H54 (cell line): ENCODE results near the gene CSDE1.
"Not testable (repeated sequence)": the region's sequence is repeated elsewhere in the genome, so short reads cannot be mapped to it uniquely, and the experiment has no call there.

ENCODE experiments used
- DNase-seq: peaks from one replicate; pipeline ENCODE4 v3.0.0; 2011; ENCODE audit warnings: low spot score, mixed read lengths; ENCODE audit not compliant: insufficient read length
- FAIRE-seq: peaks from 3 replicates; lab custom pipeline; 2011; peaks lifted over from hg19 to GRCh38; lab: Jason Lieb, UNC
- POLR2A ChIP-seq: IDR thresholded peaks from 2 replicates; pipeline ENCODE4 v1.6.1; 2011; ENCODE audit warnings: low read depth, mild to moderate bottlenecking, low read length

CSDE1 gene

DNA sequence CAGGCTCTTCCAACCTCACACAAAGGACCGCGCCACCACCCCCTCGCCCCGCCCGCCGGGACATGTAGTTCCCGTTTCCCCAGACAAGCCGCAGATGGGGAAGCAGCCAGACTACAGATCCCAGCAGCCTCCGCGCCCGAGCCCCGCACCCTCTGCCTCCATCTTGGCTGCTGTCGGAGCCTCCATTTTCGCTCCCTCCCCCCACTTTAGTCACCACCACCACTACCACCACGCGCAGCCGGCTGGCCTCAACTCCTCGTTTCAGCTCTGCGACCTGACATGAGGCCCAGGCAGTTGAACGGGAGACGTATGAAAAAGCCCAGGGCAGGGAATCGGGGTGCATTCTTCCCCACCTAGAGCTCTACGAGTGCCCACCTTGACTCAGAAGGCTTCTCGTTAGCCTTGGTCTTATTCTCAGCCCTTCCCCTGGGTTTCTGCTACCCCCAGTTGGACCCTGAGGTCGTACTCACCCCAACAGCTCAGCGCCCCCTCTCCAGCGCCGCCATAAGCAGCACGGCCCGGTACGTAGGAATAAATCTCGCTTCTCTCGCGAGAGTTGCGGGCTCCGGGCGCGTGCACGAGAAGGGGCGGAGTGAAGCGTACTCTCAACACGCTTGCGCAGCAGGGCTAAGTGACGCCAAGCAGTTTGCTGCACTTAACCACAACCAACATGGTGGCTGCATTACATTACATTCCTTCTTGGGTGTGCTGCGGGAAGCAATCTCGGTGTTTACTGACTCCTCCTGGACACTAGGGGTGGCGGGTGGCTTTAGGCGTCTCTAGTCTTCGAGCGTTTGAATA, at the start of gene CSDE1:
CSDE1 (minus strand) TSS at position 530 of the 801 bp plus-strand sequence. CDS start 18,094 bp downstream, outside the sequence.
- FAIRE-seq, result peak; percentile 98
- peak; percentile 69 for DNase-seq
- peak; percentile 74 for TF ChIP-seq POLR2A

DNA sequence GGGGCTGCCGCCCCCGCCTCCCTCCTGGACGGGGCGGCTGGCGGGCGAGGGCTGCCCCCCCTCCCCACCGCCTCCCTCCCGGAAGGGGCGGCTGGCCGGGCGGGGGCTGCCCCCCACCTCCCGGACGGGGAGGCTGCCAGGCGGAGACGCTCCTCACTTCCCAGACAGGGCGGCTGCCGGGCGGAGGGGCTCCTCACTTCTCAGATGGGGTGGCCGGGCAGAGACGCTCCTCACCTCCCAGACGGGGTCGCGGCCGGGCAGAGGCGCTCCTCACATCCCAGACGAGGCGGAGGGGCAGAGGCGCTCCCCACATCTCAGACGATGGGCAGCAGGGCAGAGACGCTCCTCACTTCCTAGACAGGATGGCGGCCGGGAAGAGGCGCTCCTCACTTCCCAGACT, 46.7 kb upstream of the CSDE1 start:
- FAIRE-seq, result not testable (repeated sequence)

DNA sequence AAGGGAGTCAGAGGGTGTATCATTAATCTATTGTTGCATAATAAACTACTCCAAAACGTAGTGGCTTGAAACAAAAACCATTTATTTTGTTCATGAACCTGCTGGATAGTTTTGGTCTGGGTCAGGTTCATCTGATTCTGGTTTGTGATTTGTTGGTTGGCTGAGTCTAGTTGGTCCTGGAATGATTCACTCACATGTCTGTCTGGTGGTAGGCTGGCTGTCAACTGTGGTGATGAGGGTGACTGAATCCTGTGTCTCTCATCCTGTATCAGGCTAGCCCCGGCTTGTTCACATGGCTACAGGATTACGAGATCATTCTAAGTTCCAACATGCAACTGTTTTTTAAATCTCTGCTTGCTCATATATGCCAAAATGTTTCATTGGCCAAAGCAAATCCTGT, 45.2 kb upstream of the CSDE1 start:
- FAIRE-seq, result no peak

More for the DNA sequence above, 46.7 kb upstream of the CSDE1 start:
- DNase-seq, result not testable (repeated sequence)

DNA sequence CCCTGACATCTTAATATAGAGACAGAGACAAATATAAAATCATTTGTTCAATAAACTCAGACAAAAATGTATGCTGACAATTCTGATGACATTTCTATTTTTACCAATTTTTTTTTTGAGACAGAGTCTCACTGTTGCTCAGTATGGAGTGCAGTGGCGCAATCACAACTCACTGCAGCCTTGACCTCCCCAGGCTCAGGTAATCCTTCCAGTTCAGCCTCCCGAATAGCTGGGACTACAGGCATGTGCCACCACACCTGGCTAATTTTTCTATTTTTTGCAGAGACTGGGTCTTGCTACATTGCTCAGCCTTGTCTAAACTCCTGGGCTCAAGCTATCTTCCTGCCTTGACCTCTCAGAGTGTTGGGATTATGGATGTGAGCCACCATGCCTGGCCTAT, 36.3 kb upstream of the CSDE1 start:
- no peak for TF ChIP-seq POLR2A
- FAIRE-seq, result no peak
- DNase-seq, result no peak

More for the DNA sequence above, 45.2 kb upstream of the CSDE1 start:
- TF ChIP-seq POLR2A, result no peak
- DNase-seq, result no peak

DNA sequence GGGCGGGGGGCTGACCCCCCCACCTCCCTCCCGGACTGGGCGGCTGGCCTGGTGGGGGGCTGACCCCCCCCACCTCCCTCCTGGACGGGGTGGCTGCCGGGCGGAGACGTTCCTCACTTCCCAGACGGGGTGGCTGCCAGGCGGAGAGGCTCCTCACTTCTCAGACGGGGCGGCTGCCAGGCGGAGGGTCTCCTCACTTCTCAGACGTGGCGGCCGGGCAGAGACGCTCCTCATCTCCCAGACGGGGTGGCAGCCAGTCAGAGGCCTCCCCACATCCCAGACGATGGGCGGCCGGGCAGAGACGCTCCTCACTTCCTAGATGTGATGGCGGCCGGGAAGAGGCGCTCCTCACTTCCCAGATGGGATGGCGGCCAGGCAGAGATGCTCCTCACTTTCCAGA, 32.8 kb upstream of the CSDE1 start:
- FAIRE-seq, DNase-seq: not testable (repeated sequence)

DNA sequence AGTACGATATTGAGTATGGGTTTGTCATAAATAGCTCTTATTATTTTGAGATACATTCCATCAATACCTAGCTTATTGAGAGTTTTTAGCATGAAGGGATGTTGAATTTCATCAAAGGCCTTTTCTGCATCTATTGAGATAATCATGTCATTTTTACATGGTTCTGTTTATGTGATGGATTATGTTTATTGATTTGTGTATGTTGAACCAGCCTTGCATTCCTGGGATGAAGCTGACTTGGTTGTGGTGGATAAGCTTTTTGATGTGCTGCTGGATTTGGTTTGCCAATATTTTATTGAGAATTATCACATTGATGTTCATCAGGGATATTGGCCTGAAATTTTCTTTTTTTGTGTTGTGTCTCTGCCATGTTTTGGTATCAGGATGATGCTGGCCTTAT, 28.7 kb upstream of the CSDE1 start:
- not testable (repeated sequence) for DNase-seq, FAIRE-seq

DNA sequence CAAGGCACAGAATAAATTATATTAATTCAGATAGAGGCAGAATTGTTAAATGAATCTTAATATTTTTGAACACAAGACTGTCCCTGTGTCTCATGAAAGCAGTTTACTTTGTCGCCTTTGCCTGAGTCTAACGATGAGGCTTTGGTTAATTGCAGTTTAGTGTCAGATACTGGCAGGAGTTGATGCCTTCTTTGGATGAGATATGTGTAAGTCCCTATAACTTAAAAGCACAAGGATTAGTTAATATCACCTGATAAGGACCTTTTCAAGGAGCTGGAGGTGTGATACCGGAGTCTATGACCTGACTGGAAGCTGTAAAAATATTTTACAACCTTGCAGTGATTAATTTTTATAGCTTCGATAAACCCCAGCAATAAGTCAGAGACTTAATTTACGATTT, 24.7 kb upstream of the CSDE1 start:
- FAIRE-seq (no peak), DNase-seq (no peak)
- no peak for TF ChIP-seq POLR2A

DNA sequence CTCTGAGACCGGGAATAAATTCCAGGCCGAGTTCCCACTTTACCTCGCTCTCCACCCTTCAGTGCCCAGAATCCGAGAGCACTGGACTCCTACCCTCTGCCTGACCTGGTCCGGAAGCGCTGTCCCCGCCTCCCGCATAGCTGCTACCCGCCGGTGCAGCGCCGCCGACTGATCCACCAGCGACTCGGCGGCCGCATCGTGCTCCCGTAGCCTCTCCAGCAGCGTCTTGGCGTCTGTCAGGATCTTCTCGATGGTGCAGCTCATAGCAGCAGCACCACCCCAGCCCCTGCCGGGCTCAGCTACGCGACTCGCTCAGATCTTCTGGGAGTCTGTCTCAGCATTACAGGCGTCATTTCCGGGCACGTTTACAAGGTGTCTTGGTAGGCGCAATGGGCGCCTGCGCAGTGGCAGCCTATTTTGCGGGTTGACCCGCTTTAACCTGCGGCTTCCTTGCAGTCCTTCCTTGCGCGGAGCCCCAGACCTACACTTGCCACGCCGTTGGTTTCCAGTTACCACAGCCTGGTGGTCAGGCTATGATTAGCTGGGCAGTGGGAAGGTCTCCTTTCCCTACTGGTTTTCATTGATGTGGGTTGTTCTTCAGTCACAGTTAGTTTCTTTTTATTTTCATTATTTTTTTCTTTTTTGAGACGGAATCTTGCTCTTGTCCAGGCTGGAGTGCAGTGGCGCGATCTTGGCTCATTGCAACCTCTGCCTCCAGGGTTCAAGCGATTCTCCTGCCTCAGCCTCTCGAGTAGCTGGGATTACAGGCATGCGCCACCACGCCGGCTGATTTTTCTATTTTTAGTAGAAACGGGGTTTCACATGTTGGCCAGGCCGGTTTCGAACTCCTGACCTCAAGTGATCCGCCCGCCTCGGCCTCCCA, 22.8 kb upstream of the CSDE1 start, which contains the start of gene SIKE1:
SIKE1 (minus strand) TSS at position 342 of the 883 bp plus-strand sequence; CDS start at position 264, 78 bp downstream.
- FAIRE-seq, result peak; percentile 99
- peak; percentile 89 for TF ChIP-seq POLR2A
- peak; percentile 87 for DNase-seq

DNA sequence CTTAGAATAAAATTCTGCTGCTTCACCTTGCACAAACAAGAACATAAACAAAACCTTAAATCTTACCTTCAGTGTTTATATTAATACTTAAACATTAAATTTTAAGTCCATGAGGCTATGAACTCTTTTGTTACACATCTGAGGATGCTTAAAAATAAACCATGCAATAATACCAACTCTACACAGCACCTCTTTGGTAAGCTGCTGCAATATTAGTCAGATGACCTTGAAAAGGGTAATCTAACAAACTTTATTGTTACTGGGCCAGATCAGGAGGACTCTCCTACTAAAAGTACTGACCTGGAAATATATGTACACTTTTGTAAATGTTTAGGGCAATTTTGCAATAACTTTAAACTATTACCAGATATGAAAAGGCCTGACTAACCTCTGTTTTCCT, 21.9 kb upstream of the CSDE1 start:
- TF ChIP-seq POLR2A, result no peak
- DNase-seq (no peak), FAIRE-seq (peak; percentile 33)

DNA sequence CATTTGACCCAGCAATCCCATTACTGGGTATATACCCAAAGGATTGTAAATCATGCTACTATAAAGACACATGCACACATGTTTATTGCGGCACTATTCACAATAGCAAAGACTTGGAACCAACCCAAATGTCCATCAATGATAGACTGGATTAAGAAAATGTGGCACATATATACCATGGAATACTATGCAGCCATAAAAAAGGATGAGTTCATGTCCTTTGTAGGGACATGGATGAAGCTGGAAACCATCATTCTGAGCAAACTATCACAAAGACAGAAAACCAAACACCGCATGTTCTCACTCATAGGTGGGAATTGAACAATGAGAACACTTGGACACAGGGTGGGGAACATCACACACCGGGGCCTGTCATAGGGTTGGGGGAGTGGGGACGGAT, 18.9 kb upstream of the CSDE1 start:
- not testable (repeated sequence) for FAIRE-seq, DNase-seq

DNA sequence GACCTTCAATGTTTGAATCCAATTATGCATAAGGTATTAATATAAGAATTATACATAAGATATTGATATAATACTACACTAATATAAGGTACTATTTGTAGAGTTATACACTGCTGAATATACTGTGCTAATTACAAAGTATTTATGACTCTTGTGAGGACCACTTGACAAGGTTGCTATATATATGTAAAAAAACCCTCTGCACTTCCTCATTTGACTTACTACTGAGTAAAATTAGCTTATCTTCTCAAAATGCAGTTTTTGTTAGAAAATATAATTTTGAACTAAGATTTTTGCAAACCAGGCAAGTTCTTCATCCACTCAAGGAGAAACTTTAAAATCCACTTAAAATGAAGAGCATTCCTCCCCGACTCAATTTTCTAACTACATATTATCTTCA, 14.2 kb upstream of the CSDE1 start:
- DNase-seq (no peak), FAIRE-seq (no peak)
- TF ChIP-seq POLR2A, result no peak

DNA sequence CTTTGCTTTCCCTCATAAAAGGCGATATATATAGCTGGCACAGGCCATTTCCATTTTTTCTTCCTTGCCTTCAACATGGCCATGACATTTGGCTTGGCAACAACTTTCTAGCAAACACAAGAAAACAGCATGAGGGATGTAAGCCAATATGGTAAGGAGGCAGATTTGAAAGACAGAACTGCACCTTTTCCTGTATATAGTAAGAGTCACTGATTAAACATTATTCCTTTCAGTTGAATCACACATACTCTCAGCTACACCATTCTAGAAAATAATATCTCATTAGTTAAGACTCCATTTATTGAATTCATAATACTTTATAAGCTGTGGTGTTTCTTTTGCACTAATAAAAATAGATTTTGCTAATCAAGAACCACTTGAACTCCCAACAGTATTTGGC, 13.2 kb upstream of the CSDE1 start:
- DNase-seq (no peak), FAIRE-seq (no peak)
- TF ChIP-seq POLR2A, result no peak

DNA sequence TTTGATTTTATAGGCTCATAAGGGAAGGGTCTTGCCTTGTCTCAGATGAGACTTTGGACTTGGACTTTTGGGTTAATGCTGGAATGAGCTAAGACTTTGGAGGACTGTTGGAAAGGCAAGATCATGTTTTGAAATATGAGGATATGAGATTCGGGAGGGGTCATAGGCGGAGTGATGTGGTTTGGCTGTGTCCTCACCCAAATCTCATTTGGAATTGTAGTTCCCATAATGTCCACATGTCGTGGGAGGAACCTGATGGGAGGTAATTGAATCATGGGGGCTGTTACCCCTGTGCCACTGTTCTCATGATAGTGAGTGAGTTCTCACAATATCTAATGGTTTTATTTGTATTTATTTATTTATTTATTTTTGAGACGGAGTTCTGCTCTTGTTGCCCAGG, 6.9 kb upstream of the CSDE1 start:
- no peak for FAIRE-seq
- TF ChIP-seq POLR2A, result no peak
- DNase-seq, result no peak

DNA sequence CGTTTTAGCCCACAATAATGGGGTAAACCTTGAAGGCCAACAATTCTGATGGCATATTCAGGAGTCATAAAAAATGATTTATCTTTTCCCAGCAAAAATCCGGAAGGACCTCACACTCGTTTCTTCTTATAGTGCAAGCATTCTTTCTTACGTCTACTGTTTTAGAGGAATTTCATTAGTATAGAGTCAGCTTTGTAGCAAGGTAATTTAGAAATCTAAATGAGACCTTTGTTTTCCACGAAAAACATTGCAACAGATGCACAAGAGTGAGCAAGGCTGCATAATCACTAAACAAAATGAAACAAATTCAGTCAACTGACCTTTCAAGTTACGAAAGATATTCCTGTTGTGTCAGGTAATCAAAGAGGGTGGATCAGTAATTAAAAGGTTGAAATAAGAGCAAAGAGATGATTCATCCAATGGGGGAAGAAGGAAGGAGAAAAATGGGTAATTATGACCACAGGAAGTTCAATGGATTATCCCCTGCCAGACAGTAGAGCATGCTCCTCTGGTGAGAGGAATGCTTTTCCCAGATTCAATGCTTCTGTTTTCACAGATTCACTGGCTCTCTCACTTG, 560 bp upstream of the CSDE1 start:
- FAIRE-seq (peak; percentile 11), DNase-seq (peak; percentile 5)
- TF ChIP-seq POLR2A, result no peak
